Gastroesophageal sphincter (tissue), 3 donors: ENCODE results near the gene UBE4A.

Experiments used
- CTCF ChIP-seq, 4 experiments: fragments of 200-600 bp in 2 of 4; fragments of 450-650 bp in 2 of 4; sonication (generic) in 1 of 4; IDR thresholded peaks; one replicate each; pipeline ENCODE4 v1.5.1; 2017 to 2019; ENCODE audit warnings: antibody characterized with exemption in 4 of 4, mild to moderate bottlenecking in 2 of 4, moderate library complexity in 2 of 4
- EP300 ChIP-seq: sonication (generic); formaldehyde crosslinking; IDR thresholded peaks from one replicate; pipeline ENCODE4 v1.6.1; 2017; ENCODE audit warnings: antibody characterized with exemption, mild to moderate bottlenecking
- POLR2A ChIP-seq, 2 donors: fragments of 450-650 bp; IDR thresholded peaks; one replicate each; pipeline ENCODE4 v1.6.1; 2017; ENCODE audit warnings: antibody characterized with exemption in 2 of 2, mild to moderate bottlenecking in 2 of 2, moderate library complexity in 1 of 2
- POLR2AphosphoS5 ChIP-seq: sonication (generic); formaldehyde crosslinking; IDR thresholded peaks from one replicate; pipeline ENCODE4 v1.6.1; 2017; ENCODE audit warnings: antibody characterized with exemption

GRCh38 chr11:118310271-118310670 is 49.1 kb upstream of the UBE4A start:
- TF ChIP-seq CTCF (IDR thresholded peaks at IDR 0.05) (no peak), POLR2A (IDR thresholded peaks at IDR 0.05) (no peak), EP300 (no peak), POLR2AphosphoS5 (no peak)
